ENCODE data around the gene ASIC2.

The ASIC2 gene

DNA sequence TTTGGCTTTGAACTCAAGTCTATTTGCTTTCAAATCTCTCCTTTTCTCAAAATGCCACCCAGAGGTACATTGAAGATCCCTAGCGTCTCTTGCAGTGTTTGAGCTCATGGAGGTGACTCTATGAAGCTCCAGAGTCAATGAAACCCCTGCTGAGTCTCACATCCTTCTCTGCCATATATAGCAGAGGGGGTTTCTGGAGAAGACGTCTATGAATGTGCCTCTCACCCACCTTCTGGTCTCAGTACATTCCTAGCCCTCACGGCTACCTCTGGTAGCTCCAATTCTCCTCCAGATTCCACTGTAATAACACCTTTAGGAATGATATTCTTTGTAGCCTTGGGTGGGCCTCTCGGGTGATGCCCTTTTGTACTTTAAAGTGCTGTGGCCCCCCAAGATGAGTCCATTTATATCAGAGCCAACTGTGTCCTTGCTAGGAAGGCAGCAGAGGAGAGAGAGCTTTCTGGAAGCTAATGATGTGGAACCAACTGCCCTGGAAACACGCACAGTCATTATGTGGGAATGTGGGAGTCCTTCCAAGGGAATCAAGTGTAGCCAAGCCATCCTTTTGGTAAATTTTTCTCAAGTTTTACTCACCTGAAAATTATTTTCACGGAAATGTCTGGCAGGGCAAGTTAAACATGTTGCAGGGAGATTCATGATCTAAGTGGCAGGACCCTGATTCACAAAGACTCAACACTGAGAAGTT lies 123.4 kb downstream of the ASIC2 start:
- H3K9me2 ChIP-seq (replicated peaks; ENCODE audit: insufficient read depth, low read length), result no peaks in the 10 kb centered on the region
- no peaks in the 10 kb centered on the region for H3K27me3 ChIP-seq (ENCODE audit: low read length)
- H3K9ac ChIP-seq (ENCODE audit: low read length), result no peak overlapping the region
- no peak for TF ChIP-seq EZH2phosphoT487 (conservative IDR thresholded peaks at IDR 0.05; ENCODE audit: low read length)
- TF ChIP-seq, protein P1, sequence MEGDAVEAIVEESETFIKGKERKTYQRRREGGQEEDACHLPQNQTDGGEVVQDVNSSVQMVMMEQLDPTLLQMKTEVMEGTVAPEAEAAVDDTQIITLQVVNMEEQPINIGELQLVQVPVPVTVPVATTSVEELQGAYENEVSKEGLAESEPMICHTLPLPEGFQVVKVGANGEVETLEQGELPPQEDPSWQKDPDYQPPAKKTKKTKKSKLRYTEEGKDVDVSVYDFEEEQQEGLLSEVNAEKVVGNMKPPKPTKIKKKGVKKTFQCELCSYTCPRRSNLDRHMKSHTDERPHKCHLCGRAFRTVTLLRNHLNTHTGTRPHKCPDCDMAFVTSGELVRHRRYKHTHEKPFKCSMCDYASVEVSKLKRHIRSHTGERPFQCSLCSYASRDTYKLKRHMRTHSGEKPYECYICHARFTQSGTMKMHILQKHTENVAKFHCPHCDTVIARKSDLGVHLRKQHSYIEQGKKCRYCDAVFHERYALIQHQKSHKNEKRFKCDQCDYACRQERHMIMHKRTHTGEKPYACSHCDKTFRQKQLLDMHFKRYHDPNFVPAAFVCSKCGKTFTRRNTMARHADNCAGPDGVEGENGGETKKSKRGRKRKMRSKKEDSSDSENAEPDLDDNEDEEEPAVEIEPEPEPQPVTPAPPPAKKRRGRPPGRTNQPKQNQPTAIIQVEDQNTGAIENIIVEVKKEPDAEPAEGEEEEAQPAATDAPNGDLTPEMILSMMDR (IDR thresholded peaks at IDR 0.05; ENCODE audit: insufficient read depth, low read length, poor library complexity, severe bottlenecking), result no peak
- H3K4me2 ChIP-seq (ENCODE audit: low read depth, low read length, poor library complexity, severe bottlenecking), result no peak overlapping the region
- no peaks in the 10 kb centered on the region for H3K36me3 ChIP-seq (ENCODE audit: low read length)
- H3K4me3 ChIP-seq (ENCODE audit: insufficient read depth, low read length, poor library complexity, severe bottlenecking), result no peak overlapping the region
- H3K9me3 ChIP-seq (ENCODE audit: insufficient read depth, low read length), result no peaks in the 10 kb centered on the region
- H3F3A ChIP-seq (ENCODE audit: insufficient read depth), result no peaks in the 10 kb centered on the region
- no peaks in the 10 kb centered on the region for H3K79me2 ChIP-seq (ENCODE audit: insufficient read depth, low read length)
- H3K27ac ChIP-seq (ENCODE audit: low read depth, low read length), result no peak overlapping the region
- no peaks in the 10 kb centered on the region for H4K20me1 ChIP-seq (ENCODE audit: low read depth, low read length)
- H2AFZ ChIP-seq (ENCODE audit: low read depth, low read length, severe bottlenecking), result no peak overlapping the region

DNA sequence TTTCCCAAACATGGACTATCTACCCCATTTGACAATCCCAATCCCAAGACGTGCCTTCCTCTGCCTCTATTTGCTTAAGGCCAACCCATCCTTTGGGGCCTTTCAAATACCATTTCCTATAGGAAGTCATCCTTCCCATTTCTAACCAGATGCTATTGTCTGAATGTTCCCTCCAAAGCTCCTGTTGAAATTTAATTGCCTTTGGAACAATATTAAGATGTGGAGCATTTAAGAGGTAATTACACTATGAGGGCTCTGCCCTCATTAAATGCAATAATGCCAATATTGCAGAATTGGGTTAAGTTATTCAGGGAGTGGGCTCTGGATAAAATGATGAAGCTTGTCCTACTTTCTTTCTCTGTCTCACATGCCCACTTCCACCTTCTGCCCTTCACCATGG lies 125.4 kb downstream of the ASIC2 start:
- H2AFZ ChIP-seq (ENCODE audit: low read depth, low read length, severe bottlenecking), result no peak overlapping the region
- no peaks in the 10 kb centered on the region for H4K20me1 ChIP-seq (ENCODE audit: low read depth, low read length)
- no peaks in the 10 kb centered on the region for H3F3A ChIP-seq (ENCODE audit: insufficient read depth)
- no peaks in the 10 kb centered on the region for H3K27me3 ChIP-seq (ENCODE audit: low read length)
- H3K79me2 ChIP-seq (ENCODE audit: insufficient read depth, low read length), result no peaks in the 10 kb centered on the region
- H3K9me2 ChIP-seq (replicated peaks; ENCODE audit: insufficient read depth, low read length), result no peaks in the 10 kb centered on the region
- TF ChIP-seq EZH2phosphoT487 (conservative IDR thresholded peaks at IDR 0.05; ENCODE audit: low read length), result no peak
- TF ChIP-seq, protein P1 (IDR thresholded peaks at IDR 0.05; ENCODE audit: insufficient read depth, low read length, poor library complexity, severe bottlenecking), result no peak
- H3K36me3 ChIP-seq (ENCODE audit: low read length), result no peaks in the 10 kb centered on the region
- H3K27ac ChIP-seq (ENCODE audit: low read depth, low read length), result no peak overlapping the region
- no peak overlapping the region for H3K4me3 ChIP-seq (ENCODE audit: insufficient read depth, low read length, poor library complexity, severe bottlenecking)
- H3K9me3 ChIP-seq (ENCODE audit: insufficient read depth, low read length), result no peaks in the 10 kb centered on the region
- no peak overlapping the region for H3K4me2 ChIP-seq (ENCODE audit: low read depth, low read length, poor library complexity, severe bottlenecking)
- H3K9ac ChIP-seq (ENCODE audit: low read length), result no peak overlapping the region

DNA sequence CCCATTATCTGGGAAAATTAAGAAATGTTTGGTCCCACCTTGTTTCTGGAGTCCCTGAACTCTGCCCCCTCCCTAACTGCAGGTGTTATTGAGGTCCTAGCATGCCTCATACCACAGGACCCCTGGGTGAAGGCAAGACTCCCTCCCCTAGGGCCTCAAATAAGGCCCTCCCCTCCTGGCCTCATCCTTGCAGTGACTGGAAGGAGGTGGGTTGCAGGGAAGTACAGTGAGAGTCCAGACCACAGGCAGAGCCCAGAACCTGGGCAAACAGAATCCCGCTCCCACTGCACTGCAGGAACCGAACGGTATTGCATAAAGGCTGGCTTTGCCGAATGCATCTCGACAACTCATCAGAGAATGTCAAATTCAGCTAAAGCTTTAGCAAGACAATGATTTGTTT lies 126.6 kb downstream of the ASIC2 start:
- Histone ChIP-seq H3K9ac (ENCODE audit: low read length) (no peak overlapping the region), H3K4me3 (ENCODE audit: insufficient read depth, low read length, poor library complexity, severe bottlenecking) (no peak overlapping the region), H3K4me2 (ENCODE audit: low read depth, low read length, poor library complexity, severe bottlenecking) (no peak overlapping the region), H3K36me3 (ENCODE audit: low read length) (no peaks in the 10 kb centered on the region), H3K27ac (ENCODE audit: low read depth, low read length) (no peak overlapping the region), H3K27me3 (ENCODE audit: low read length) (no peaks in the 10 kb centered on the region), H4K20me1 (ENCODE audit: low read depth, low read length) (no peaks in the 10 kb centered on the region), H2AFZ (ENCODE audit: low read depth, low read length, severe bottlenecking) (no peak overlapping the region), H3K9me3 (ENCODE audit: insufficient read depth, low read length) (no peaks in the 10 kb centered on the region), H3F3A (ENCODE audit: insufficient read depth) (no peaks in the 10 kb centered on the region), H3K79me2 (ENCODE audit: insufficient read depth, low read length) (no peaks in the 10 kb centered on the region), H3K9me2 (replicated peaks; ENCODE audit: insufficient read depth, low read length) (no peaks in the 10 kb centered on the region)
- TF ChIP-seq, protein P1 (IDR thresholded peaks at IDR 0.05; ENCODE audit: insufficient read depth, low read length, poor library complexity, severe bottlenecking), result no peak
- no peak for TF ChIP-seq EZH2phosphoT487 (conservative IDR thresholded peaks at IDR 0.05; ENCODE audit: low read length)

Measured in SU-DHL-6 (cell line).